Kidney (tissue), 14 donors: ENCODE data around the gene DLGAP1. TPM values are rescaled to one million over a fixed set of nuclear protein-coding genes. Genes with fewer than 3 reads are reported as not detected.

Experiments
- DNase-seq, 5 donors: peaks; one replicate each; pipeline ENCODE4 v3.0.0-alpha.2; 2013 to 2020
- FAIRE-seq: peaks from 2 replicates; lab custom pipeline; 2012; peaks lifted over from hg19 to GRCh38; lab: Jason Lieb, UNC
- H3K27ac ChIP-seq, 2 donors: one replicate each; pipeline ENCODE4 v1.7.0; 2013; ENCODE audit warnings: low read depth in 2 of 2, low read length in 2 of 2, inconsistent platforms in 1 of 2
- H3K27me3 ChIP-seq: one replicate; pipeline ENCODE4 v1.7.1; 2013; ENCODE audit warnings: low read length, inconsistent platforms; ENCODE audit not compliant: control insufficient read depth, insufficient read depth
- H3K36me3 ChIP-seq, 3 donors: one replicate each; pipeline versions ENCODE4 v1.7.0 to v1.7.1; 2013; ENCODE audit warnings: low read length in 3 of 3, control low read depth in 1 of 3, inconsistent platforms in 1 of 3; ENCODE audit not compliant: insufficient read depth in 3 of 3, control insufficient read depth in 2 of 3
- H3K4me1 ChIP-seq, 3 donors: one replicate each; pipeline versions ENCODE4 v1.7.0 to v1.7.1; 2013; ENCODE audit warnings: low read length in 3 of 3, inconsistent platforms in 1 of 3, low read depth in 1 of 3; ENCODE audit not compliant: control insufficient read depth in 2 of 3, insufficient read depth in 2 of 3
- H3K4me3 ChIP-seq, 3 donors: one replicate each; pipeline versions ENCODE4 v1.7.0 to v1.8.1; 2013; ENCODE audit warnings: low read length in 3 of 3, control low read depth in 1 of 3, inconsistent platforms in 1 of 3
- H3K9ac ChIP-seq, 3 donors: one replicate each; pipeline versions ENCODE4 v1.7.0 to v1.7.1; 2013; ENCODE audit warnings: low read length in 3 of 3, control low read depth in 1 of 3, inconsistent platforms in 1 of 3
- H3K9me3 ChIP-seq, 3 donors: one replicate each; pipeline versions ENCODE4 v1.7.0 to v1.7.1; 2013; ENCODE audit warnings: low read length in 3 of 3, control low read depth in 1 of 3, inconsistent platforms in 1 of 3; ENCODE audit not compliant: control insufficient read depth in 2 of 3, insufficient read depth in 1 of 3
- intact Hi-C: fragments of 100-400 bp; cut with DNase I; formaldehyde crosslinking; loops from one replicate; pipeline ENCODE4 v1.11.1; 2022
- polyA plus RNA-seq: library from polyadenylated mRNA; stranded (reverse); fragments of 350-450 nt; fragmentation: Illumina TruSeq; extraction: RNeasy Lipid Tissue Mini Kit (QIAGEN cat#74804); gene quantifications from one replicate; pipeline ENCODE4 v1.2.3, GENCODE V29; 2014; ENCODE audit warnings: low read depth, low replicate concordance; ENCODE audit not compliant: insufficient read depth
- total RNA-seq: library from RNA; stranded (reverse); fragmentation: NEBNext Ultra II Directional; extraction: Animal tissue kit (Norgen Biotek cat#: 25700); gene quantifications from one replicate; pipeline ENCODE4 v1.2.1, GENCODE V29; 2021
- TF ChIP-seq, protein P1 (sequence below): IDR thresholded peaks from 3 replicates; pipeline ENCODE4 v1.5.1; 2012; ENCODE audit warnings: mild to moderate bottlenecking, moderate library complexity, borderline replicate concordance; ENCODE audit not compliant: insufficient read depth; ENCODE audit errors: extremely low read depth
- donor health status: control.
- donor health status: control.
- donor health status: control.
- donor health status: control.
- donor health status: control.
- donor health status: DM: yes; HTN: yes; CAD: no.
- donor health status: Normal renal cell carcinoma (clear cell type).

Gene DLGAP1
- total and polyA plus RNA-seq, 2 donors from 2014 or later, result 1.2 to 32.8 TPM

- Histone ChIP-seq H3K4me3 (no peak overlapping the region), H3K36me3 (no peaks in the 10 kb centered on the region), H3K27ac (no peak overlapping the region), H3K27me3 (no peaks in the 10 kb centered on the region), H3K4me1 (no peaks in the 10 kb centered on the region), H3K9me3 (no peaks in the 10 kb centered on the region), H3K9ac (no peak overlapping the region)
- TF ChIP-seq, protein P1, sequence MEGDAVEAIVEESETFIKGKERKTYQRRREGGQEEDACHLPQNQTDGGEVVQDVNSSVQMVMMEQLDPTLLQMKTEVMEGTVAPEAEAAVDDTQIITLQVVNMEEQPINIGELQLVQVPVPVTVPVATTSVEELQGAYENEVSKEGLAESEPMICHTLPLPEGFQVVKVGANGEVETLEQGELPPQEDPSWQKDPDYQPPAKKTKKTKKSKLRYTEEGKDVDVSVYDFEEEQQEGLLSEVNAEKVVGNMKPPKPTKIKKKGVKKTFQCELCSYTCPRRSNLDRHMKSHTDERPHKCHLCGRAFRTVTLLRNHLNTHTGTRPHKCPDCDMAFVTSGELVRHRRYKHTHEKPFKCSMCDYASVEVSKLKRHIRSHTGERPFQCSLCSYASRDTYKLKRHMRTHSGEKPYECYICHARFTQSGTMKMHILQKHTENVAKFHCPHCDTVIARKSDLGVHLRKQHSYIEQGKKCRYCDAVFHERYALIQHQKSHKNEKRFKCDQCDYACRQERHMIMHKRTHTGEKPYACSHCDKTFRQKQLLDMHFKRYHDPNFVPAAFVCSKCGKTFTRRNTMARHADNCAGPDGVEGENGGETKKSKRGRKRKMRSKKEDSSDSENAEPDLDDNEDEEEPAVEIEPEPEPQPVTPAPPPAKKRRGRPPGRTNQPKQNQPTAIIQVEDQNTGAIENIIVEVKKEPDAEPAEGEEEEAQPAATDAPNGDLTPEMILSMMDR, result no peak
- FAIRE-seq (no peak), DNase-seq (no peak)
- intact Hi-C loops, result no loop called here
Observed at GRCh38 chr18:3878401-3878800, 576.7 kb downstream of the DLGAP1 start.

DNA sequence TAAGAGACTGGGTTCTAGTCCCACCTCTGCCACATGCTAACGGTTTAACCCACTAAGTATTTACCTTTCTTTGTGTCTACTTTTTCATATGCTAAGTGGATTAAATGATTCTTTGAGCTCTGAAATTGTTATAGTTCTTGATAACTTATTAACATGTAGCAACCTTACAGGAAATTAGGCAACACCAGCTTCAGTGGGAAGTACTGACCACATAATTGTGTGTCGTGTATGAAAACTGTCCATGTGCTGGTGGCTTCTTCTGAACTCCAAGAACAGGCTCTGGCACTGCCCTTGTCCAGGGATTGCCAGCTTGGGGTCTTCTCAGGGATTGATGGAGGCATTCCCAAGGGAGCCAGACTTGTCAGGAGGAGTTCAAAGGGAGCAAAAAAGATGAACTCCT lies 577.4 kb downstream of the DLGAP1 start:
- no peaks in the 10 kb centered on the region for H3K4me1 ChIP-seq
- no peak overlapping the region for H3K4me3 ChIP-seq
- intact Hi-C loops, result no loop called here
- H3K27me3 ChIP-seq, result no peaks in the 10 kb centered on the region
- H3K9me3 ChIP-seq, result no peaks in the 10 kb centered on the region
- DNase-seq, result no peak
- TF ChIP-seq, protein P1, result no peak
- no peaks in the 10 kb centered on the region for H3K36me3 ChIP-seq
- FAIRE-seq, result no peak
- no peak overlapping the region for H3K9ac ChIP-seq
- no peak overlapping the region for H3K27ac ChIP-seq

- TF ChIP-seq, protein P1, result no peak
- no peak overlapping the region for H3K9ac ChIP-seq
- no peaks in the 10 kb centered on the region for H3K9me3 ChIP-seq
- H3K27me3 ChIP-seq, result no peaks in the 10 kb centered on the region
- H3K4me3 ChIP-seq, result no peak overlapping the region
- FAIRE-seq, result no peak
- no peak for DNase-seq
- intact Hi-C loops, result no loop called here
- H3K36me3 ChIP-seq, result no peaks in the 10 kb centered on the region
- H3K4me1 ChIP-seq, result no peaks in the 10 kb centered on the region
- no peak overlapping the region for H3K27ac ChIP-seq
Observed at GRCh38 chr18:3875961-3876360, 579.1 kb downstream of the DLGAP1 start.

- DNase-seq, result no peak
- FAIRE-seq, result no peak
- Histone ChIP-seq H3K36me3 (no peaks in the 10 kb centered on the region), H3K4me1 (no peaks in the 10 kb centered on the region), H3K27ac (no peak overlapping the region), H3K9me3 (no peaks in the 10 kb centered on the region), H3K9ac (no peak overlapping the region), H3K4me3 (no peak overlapping the region), H3K27me3 (no peaks in the 10 kb centered on the region)
- TF ChIP-seq, protein P1, result no peak
- intact Hi-C loops, result no loop called here
Observed at GRCh38 chr18:3875376-3875775, 579.7 kb downstream of the DLGAP1 start.
